ENCODE data around the gene KCNMA1.

DNA sequence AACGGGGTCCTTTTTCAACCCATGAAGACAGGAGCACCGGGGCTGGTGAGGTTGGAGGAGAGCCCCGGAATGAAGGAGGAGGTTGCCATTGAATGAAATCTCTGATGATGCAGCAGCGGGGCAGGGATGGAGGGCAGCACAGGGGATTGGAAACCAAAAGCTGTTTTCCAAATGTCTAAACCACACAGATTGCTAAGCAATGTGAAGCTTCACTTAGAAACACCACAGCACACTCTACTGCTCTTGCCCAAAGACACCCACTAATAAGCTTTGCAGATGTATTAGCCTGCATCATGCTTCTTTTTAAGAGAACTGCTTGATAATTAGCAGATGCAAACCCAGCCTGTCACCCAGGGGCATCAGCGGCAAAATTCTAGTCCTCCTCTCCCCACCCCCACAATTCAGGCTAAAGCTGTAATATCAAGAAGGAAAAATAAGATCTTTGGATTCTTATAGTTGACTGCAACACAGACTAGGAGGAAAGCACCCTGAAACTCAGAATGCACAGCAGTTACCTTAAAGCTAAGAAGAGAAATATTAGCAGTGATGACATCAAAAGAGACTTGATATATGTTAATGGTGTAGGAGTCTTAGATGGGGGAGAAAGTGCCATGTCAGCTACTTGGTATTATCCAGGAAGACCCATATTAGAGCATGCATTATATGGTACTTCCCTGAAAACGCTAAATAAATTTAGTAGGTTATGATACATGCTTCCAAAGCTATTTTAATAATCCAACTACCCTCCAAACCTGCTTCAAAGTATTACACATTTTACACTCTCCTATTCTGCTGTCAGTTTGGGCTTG, 666.7 kb downstream of the KCNMA1 start:
- TF ChIP-seq, protein P1, sequence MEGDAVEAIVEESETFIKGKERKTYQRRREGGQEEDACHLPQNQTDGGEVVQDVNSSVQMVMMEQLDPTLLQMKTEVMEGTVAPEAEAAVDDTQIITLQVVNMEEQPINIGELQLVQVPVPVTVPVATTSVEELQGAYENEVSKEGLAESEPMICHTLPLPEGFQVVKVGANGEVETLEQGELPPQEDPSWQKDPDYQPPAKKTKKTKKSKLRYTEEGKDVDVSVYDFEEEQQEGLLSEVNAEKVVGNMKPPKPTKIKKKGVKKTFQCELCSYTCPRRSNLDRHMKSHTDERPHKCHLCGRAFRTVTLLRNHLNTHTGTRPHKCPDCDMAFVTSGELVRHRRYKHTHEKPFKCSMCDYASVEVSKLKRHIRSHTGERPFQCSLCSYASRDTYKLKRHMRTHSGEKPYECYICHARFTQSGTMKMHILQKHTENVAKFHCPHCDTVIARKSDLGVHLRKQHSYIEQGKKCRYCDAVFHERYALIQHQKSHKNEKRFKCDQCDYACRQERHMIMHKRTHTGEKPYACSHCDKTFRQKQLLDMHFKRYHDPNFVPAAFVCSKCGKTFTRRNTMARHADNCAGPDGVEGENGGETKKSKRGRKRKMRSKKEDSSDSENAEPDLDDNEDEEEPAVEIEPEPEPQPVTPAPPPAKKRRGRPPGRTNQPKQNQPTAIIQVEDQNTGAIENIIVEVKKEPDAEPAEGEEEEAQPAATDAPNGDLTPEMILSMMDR (IDR thresholded peaks at IDR 0.05): no peak
- no peak for TF ChIP-seq POLR2A (IDR thresholded peaks at IDR 0.05)
- TF ChIP-seq POLR2AphosphoS5 (IDR thresholded peaks at IDR 0.05): no peak
